Hematopoietic multipotent progenitor cell treated with erythropoietin and hydrocortisone succinate and interleukin-3 and kit ligand, for 17 days (in vitro differentiated cells): ENCODE measurements around the gene BTAF1.
"Not testable (repeated sequence)": the region's sequence is repeated elsewhere in the genome, so short reads cannot be mapped to it uniquely, and the experiment has no call there.

Source experiments
- DNase-seq: peaks from one replicate; pipeline ENCODE4 v3.0.0-alpha.2; 2015; ENCODE audit warnings: low spot score

The BTAF1 gene

DNA sequence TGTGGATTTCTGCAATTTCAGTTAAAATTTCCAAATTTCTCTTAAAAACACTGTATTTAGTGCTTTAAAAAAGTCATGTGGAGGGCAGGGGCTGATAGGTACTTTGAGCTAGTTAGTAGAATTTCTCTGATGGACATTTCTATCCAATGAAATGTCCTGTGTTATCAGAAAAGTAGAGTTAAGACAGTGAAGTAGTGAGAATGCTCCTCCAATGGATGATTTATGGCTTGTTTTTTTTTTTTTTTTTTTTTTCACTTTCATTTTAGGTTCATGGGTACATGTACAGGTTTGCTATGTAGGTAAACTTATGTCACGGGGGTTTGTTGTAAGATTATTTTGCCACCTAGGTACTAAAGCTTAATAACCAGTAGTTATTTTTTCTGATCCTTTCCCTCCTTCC is 55.0 kb downstream of the BTAF1 start:
- no peak for DNase-seq

GRCh38 chr10:91980319-91980718 is 56.7 kb downstream of the BTAF1 start:
- DNase-seq: no peak

- no peak for DNase-seq
These were observed 59.8 kb downstream of the BTAF1 start for GRCh38 chr10:91983416-91983815.

- no peak for DNase-seq
These were observed 63.9 kb downstream of the BTAF1 start for GRCh38 chr10:91987397-91988037.

- DNase-seq: no peak
These were observed 68.5 kb downstream of the BTAF1 start for GRCh38 chr10:91992031-91992430.

DNA sequence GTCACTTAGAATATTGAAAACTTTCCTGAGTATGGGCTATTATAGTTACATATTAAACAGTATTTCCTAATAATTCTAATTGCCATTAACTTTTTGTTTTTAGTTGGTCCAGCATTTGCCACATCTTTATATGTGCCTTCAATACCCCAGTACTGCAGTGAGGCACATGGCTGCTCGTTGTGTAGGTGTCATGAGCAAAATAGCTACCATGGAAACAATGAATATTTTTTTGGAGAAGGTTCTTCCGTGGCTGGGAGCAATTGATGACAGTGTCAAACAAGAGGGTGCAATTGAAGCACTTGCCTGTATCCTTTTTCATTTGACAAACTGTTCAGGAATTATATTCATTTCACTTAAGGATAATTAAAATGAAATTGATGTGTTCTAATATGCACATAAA is 72.7 kb downstream of the BTAF1 start:
- DNase-seq: no peak

DNA sequence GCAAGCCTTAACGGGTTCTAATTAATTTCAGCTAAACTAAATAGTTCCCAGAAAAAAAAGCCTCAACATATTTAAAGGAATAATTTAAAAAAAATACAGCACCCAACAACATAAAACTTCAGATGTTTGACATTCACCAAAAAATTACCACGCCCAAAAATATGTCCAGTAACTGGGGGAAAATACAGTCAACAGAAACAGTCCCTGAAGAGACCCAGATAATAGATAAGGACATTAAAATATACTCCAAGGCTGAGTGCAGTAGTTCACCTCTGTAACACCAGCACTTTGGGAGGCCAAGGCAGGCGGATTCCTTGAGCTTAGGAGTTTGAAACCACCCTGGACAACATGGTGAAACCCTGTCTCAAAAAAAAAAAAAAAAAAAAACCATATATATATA is 78.0 kb downstream of the BTAF1 start:
- no peak for DNase-seq

DNA sequence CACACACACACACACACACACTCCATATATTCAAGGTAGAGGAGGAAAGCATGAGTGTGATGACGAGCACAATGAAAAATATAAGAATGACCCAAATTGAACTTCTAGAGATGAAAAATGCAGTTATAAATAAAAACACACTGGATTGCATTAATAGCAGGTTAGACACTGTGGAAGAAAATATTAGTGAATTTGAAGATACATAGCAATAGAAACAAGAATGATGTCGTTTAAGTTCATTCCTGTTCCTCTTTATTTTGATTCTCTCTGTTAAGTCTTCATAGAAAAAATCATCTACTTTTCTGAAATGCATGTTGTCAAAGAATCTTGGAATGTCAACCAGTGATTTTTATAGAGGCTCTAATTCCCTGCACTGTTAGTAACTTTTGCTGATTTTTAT is 78.4 kb downstream of the BTAF1 start:
- no peak for DNase-seq

GRCh38 chr10:92003258-92003657 is 79.7 kb downstream of the BTAF1 start:
- DNase-seq: no peak

- no peak for DNase-seq
These were observed 82.4 kb downstream of the BTAF1 start for GRCh38 chr10:92005978-92006377.

- DNase-seq: no peak
These were observed 85.9 kb downstream of the BTAF1 start for GRCh38 chr10:92009445-92009844.

- DNase-seq: no peak
These were observed 86.6 kb downstream of the BTAF1 start for GRCh38 chr10:92010047-92010735.

GRCh38 chr10:92011560-92012214 is 88.1 kb downstream of the BTAF1 start:
- peak; percentile 9 for DNase-seq

DNA sequence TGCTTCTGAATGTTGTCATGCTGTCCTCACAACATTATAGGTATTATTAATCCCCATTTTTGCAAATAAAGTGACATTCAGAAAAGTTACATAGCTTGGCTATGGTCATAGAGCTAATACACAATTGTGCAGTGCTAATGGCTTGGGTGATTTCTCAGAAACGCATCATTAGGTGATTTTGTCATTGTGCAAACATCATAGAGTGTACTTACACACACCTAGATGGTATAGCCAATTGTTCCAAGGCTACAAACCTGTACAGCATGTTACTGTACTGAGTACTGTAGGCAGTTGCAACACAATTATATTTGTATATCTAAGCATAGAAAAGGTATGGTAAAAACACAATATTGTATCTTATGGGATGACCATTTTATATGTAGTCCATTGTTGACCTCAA is 91.0 kb downstream of the BTAF1 start:
- DNase-seq: no peak

DNA sequence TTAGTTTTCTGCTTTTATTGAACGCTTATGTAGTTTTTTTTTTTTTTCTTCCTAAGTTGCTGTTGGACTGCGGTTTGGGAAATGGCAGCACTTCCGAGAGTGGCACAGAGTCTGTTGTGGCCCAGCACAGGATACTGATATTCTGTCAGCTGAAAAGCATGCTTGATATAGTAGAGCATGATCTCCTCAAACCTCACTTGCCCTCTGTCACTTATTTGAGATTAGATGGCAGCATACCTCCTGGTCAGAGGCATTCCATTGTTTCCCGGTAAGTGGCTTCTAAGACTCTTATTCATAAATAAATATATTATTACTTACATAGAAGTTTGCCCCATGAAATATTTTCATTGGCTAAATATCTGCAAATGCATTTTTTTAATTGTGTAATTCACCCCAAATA is 101.1 kb downstream of the BTAF1 start:
- no peak for DNase-seq

GRCh38 chr10:92025340-92025739 is 101.8 kb downstream of the BTAF1 start:
- DNase-seq: not testable (repeated sequence)

- peak; percentile 19 for DNase-seq
These were observed 103.6 kb downstream of the BTAF1 start for GRCh38 chr10:92027141-92027540.

- no peak for DNase-seq
These were observed 108.0 kb downstream of the BTAF1 start for GRCh38 chr10:92031580-92031979.

GRCh38 chr10:92033070-92033469 is 109.5 kb downstream of the BTAF1 start:
- not testable (repeated sequence) for DNase-seq

- DNase-seq: no peak
These were observed 115.4 kb downstream of the BTAF1 start for GRCh38 chr10:92038949-92039348.

- DNase-seq: no peak
These were observed 119.0 kb downstream of the BTAF1 start for GRCh38 chr10:92042541-92042940.

- no peak for DNase-seq
These were observed 122.1 kb downstream of the BTAF1 start for GRCh38 chr10:92045641-92046106.

DNA sequence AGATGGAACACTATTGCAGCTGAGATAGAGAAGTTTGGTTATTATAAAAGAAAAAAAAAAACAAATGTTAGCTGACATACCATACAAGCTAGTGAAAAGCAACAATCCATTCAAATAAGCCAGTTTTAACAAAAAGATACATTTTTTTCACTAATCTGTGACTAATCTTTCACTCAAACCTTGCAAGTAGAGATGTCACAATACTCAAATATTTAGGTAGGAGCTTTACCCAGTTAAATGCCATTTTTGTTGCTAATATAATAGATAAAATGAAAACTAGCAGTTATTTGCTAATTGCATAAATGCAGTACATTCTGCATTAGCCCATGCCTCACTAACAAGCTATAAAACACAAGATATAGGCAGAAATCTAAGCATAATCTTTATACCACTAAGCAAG is 123.6 kb downstream of the BTAF1 start:
- no peak for DNase-seq
